OCI-LY1 (cell line): ENCODE measurements around the gene CRYBG3.

Experiments
- EZH2 ChIP-seq: fragments of 200-600 bp; sonication (generic), shearing (Covaris generic); IDR thresholded peaks from 2 replicates; pipeline ENCODE4 v1.8.0; 2017; ENCODE audit warnings: borderline replicate concordance, mixed run types, mild to moderate bottlenecking, antibody characterized with exemption, low read length, moderate library complexity, mixed read lengths
- TF ChIP-seq, protein P1 (sequence below): fragments of 200-600 bp; sonication (generic), shearing (Covaris generic); IDR thresholded peaks from 2 replicates; pipeline ENCODE4 v1.5.1; 2017; ENCODE audit warnings: mild to moderate bottlenecking, antibody characterized with exemption, low read length, moderate library complexity, mixed read lengths

DNA sequence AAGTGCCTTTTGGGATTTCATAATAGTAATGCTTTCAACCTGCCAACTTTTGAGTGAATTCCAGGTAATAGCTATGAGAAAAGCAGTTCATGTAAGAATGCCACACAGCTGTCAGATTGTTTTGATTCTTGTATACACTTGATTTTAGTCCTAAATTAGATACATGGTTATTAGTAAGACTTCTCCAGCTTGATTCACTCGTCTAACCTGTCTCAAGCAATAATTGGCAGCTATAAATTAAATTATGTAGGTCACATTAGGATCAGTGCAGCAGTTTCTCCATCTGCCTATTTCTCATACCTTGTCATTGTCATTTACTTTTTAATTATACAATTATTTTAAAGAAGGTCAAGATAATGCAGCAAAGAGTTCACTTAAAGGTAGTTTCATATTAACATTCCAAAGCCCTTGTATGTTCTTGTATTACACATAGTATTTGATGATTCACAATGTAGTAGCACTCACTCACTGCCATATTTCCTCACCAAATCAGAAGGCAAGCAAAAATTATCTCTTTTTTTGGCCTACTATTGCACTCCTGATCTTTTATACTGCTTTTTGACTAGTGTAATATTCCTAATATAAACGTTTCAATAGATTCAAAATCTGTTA is 10.9 kb upstream of the CRYBG3 start:
- TF ChIP-seq, protein P1, sequence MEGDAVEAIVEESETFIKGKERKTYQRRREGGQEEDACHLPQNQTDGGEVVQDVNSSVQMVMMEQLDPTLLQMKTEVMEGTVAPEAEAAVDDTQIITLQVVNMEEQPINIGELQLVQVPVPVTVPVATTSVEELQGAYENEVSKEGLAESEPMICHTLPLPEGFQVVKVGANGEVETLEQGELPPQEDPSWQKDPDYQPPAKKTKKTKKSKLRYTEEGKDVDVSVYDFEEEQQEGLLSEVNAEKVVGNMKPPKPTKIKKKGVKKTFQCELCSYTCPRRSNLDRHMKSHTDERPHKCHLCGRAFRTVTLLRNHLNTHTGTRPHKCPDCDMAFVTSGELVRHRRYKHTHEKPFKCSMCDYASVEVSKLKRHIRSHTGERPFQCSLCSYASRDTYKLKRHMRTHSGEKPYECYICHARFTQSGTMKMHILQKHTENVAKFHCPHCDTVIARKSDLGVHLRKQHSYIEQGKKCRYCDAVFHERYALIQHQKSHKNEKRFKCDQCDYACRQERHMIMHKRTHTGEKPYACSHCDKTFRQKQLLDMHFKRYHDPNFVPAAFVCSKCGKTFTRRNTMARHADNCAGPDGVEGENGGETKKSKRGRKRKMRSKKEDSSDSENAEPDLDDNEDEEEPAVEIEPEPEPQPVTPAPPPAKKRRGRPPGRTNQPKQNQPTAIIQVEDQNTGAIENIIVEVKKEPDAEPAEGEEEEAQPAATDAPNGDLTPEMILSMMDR: no peak
- TF ChIP-seq EZH2: no peak
